Stomach (tissue), 9 donors: Measurements from ENCODE around the gene BCL2. TPM values are rescaled to one million over a fixed set of nuclear protein-coding genes. Genes with fewer than 3 reads are reported as not detected.
A peak's percentile ranks its signal among the peaks of the same experiment; 100 is the strongest.

Source experiments
- DNase-seq, 2 donors: peaks; one replicate each; pipeline versions ENCODE4 v3.0.0 to v3.0.0-alpha.2; 2013 to 2019
- H3K27ac ChIP-seq, 5 donors: fragments of 200-600 bp in 4 of 5; sonication (generic) in 4 of 5; one replicate each; pipeline ENCODE4 v1.5.1; 2013 to 2019; ENCODE audit warnings: mild to moderate bottlenecking in 1 of 5, moderate library complexity in 1 of 5
- H3K27me3 ChIP-seq, 3 donors: fragments of 200-600 bp; sonication (generic); one replicate each; pipeline ENCODE4 v1.5.1; 2017 to 2019; ENCODE audit warnings: mixed run types in 1 of 3
- H3K36me3 ChIP-seq, 4 donors: fragments of 200-600 bp; sonication (generic); 1 replicate in 3 of 4; 2 replicates in 1 of 4; pipeline ENCODE4 v1.5.1; 2016 to 2019
- H3K4me1 ChIP-seq, 4 donors: fragments of 200-600 bp; sonication (generic); one replicate each; pipeline ENCODE4 v1.5.1; 2016 to 2019
- H3K4me3 ChIP-seq, 4 donors: fragments of 200-600 bp; sonication (generic) in 3 of 4; one replicate each; pipeline ENCODE4 v1.5.1; 2016 to 2019; ENCODE audit warnings: mild to moderate bottlenecking in 1 of 4
- H3K9me3 ChIP-seq, 4 donors: fragments of 200-600 bp; sonication (generic); one replicate each; pipeline ENCODE4 v1.5.1; 2016 to 2019
- EP300 ChIP-seq: sonication (generic); formaldehyde crosslinking; IDR thresholded peaks from one replicate; pipeline ENCODE4 v1.6.1; 2017; ENCODE audit warnings: antibody characterized with exemption
- POLR2A ChIP-seq, 4 donors: fragments of 450-650 bp; IDR thresholded peaks; one replicate each; pipeline ENCODE4 v1.6.1; 2016; ENCODE audit warnings: antibody characterized with exemption in 4 of 4, control low read depth in 2 of 4, mild to moderate bottlenecking in 1 of 4, moderate library complexity in 1 of 4
- POLR2AphosphoS5 ChIP-seq, 3 donors: sonication (generic); formaldehyde crosslinking; IDR thresholded peaks; one replicate each; pipeline ENCODE4 v1.6.1; 2016; ENCODE audit warnings: antibody characterized with exemption in 3 of 3
- WGBS, 5 donors: extraction: QIAGEN DNeasy Blood & Tissue Kit in 3 of 5; methylation state at CpG; one replicate each; pipeline versions ENCODE4 v1.1.5 to v1.1.7; 2013 to 2018; 5-methylcytosine and 5-hydroxymethylcytosine counted together
- intact Hi-C: fragments of 100-400 bp; cut with DNase I; formaldehyde crosslinking; loops from one replicate; pipeline ENCODE4 v1.15.1; 2023; ENCODE audit warnings: low total_unique reads
- polyA plus RNA-seq, 3 donors: library from polyadenylated mRNA; stranded (reverse); fragments of 200-250 nt; gene quantifications; one replicate each; pipeline ENCODE4 v1.2.3, GENCODE V29; 2013
- total RNA-seq, 5 donors: library from RNA; depleted of rRNA; stranded (reverse); fragments of >200 nt; gene quantifications; one replicate each; pipeline versions ENCODE4 v1.1.0 to v1.2.3, GENCODE V29; 2014 to 2016
- TF ChIP-seq, protein P1 (sequence below), 7 experiments: fragments of 450-650 bp in 4 of 7; fragments of 200-600 bp in 3 of 7; sonication (generic) in 3 of 7; IDR thresholded peaks; one replicate each; pipeline ENCODE4 v1.5.1; 2016 to 2019; ENCODE audit warnings: antibody characterized with exemption in 7 of 7, control low read depth in 2 of 7, mild to moderate bottlenecking in 1 of 7
- donor health status: healthy with polysubstance abuse.
- donor health status: Bipolar disorder and iron deficiency.
- donor health status: healthy.

Gene BCL2
- total and polyA plus RNA-seq, 8 donors, result 1.5 to 53.9 (median 6.0) TPM

DNA sequence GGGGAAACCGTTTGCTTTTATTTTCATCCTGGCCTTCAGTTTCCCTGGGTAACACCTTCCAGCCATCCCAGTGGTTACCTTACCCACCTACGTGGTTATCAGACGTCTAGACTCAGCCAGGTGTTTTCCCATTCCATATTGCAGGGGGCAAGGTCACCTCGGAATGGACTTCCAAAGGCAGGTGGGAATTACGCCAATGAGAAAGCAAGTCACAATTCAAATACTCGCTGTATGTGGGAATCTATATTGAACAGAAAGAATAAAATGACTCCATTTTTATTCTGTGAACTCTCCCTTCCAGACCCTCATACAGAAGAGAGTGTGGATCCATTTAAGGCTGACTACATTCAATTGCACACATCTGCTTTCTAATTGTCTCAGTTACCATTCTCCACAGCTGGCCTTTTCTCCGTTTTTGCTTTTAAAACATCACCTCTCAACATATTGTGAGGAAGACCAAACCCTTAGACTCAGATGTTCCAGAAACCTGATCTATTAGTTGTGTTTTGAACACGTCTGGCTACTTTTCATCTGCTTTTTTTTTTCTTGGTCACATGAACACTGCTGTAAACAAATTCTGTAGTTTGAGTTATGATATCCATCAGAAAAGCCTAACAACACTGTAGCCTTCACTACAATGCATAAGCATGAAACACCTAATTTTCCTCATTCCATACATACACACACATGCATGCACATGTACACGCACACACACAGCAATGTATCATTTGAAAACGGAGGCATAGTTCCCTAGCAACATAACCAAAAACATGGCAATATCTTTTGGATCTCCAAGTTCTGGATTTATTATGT, 59.8 kb downstream of the BCL2 start:
- intact Hi-C loops, result no loop called here
- Histone ChIP-seq H3K27me3 (no peaks in the 10 kb centered on the region), H3K36me3 (no peaks in the 10 kb centered on the region), H3K4me3 (no peak overlapping the region), H3K27ac (peak overlapping the region in 2 of 5 donors; percentile 5 to 85), H3K9me3 (no peaks in the 10 kb centered on the region), H3K4me1 (peaks cover 0 to 60% (median 15%) of the 10 kb centered on the region in 4 donors)
- WGBS, 5 donors, result 59 to 65% (median 61%) methylated on average over 10 of the region's 10 CpGs
- TF ChIP-seq POLR2A (IDR thresholded peaks at IDR 0.05) (no peak), EP300 (no peak), POLR2AphosphoS5 (IDR thresholded peaks at IDR 0.05) (no peak)
- TF ChIP-seq, protein P1, sequence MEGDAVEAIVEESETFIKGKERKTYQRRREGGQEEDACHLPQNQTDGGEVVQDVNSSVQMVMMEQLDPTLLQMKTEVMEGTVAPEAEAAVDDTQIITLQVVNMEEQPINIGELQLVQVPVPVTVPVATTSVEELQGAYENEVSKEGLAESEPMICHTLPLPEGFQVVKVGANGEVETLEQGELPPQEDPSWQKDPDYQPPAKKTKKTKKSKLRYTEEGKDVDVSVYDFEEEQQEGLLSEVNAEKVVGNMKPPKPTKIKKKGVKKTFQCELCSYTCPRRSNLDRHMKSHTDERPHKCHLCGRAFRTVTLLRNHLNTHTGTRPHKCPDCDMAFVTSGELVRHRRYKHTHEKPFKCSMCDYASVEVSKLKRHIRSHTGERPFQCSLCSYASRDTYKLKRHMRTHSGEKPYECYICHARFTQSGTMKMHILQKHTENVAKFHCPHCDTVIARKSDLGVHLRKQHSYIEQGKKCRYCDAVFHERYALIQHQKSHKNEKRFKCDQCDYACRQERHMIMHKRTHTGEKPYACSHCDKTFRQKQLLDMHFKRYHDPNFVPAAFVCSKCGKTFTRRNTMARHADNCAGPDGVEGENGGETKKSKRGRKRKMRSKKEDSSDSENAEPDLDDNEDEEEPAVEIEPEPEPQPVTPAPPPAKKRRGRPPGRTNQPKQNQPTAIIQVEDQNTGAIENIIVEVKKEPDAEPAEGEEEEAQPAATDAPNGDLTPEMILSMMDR (IDR thresholded peaks at IDR 0.05), result no peak
- DNase-seq, result no peak

DNA sequence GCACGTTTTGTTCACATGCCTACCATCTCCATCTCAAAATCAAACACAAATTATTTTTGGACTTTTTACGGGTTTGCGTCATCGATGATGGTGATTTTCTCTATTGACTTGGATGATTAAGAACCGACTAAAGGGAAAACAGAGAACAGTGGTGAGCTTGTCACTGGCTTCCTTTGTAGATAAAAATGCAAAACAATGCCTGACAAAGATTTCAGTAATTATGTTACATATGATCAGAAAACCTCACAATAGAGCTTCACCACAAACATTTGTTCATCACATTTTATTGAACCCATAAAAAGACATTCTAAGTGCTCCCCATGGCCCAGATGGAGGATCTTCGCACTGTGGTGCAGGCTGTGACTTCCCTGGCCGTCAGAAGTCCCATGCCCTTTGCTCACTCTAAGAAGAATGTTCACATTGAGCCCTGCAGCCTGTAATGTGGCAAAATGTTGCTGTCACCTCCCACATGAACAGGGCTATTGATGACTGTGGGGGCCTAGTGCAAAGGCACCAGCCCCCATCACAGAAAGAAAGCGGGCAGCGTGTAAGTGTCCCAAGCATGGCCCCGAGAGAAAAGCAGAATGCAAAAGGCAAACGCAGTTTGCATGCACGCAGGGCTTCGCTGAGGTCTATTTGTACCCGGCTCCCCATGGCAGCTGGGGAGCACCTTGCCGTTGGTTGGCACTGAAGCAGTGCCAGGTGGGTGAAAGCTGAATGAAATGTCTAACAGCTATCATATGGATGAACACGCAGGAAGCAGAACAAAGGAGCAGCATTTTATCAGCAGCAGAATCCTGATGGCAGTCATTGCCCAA, 60.6 kb downstream of the BCL2 start:
- intact Hi-C loops, result no loop called here
- WGBS, 5 donors, result 83 to 86% (median 84%) methylated on average over 16 of the region's 16 CpGs
- H3K36me3 ChIP-seq, result no peaks in the 10 kb centered on the region
- DNase-seq, result no peak
- H3K27me3 ChIP-seq, result no peaks in the 10 kb centered on the region
- H3K27ac ChIP-seq, result peak overlapping the region in 2 of 5 donors; percentile 5 to 85
- peaks cover 0 to 59% (median 16%) of the 10 kb centered on the region in 4 donors for H3K4me1 ChIP-seq
- no peaks in the 10 kb centered on the region for H3K9me3 ChIP-seq
- TF ChIP-seq, protein P1 (IDR thresholded peaks at IDR 0.05), result no peak
- TF ChIP-seq EP300 (no peak), POLR2AphosphoS5 (IDR thresholded peaks at IDR 0.05) (no peak), POLR2A (IDR thresholded peaks at IDR 0.05) (no peak)
- no peak overlapping the region for H3K4me3 ChIP-seq

DNA sequence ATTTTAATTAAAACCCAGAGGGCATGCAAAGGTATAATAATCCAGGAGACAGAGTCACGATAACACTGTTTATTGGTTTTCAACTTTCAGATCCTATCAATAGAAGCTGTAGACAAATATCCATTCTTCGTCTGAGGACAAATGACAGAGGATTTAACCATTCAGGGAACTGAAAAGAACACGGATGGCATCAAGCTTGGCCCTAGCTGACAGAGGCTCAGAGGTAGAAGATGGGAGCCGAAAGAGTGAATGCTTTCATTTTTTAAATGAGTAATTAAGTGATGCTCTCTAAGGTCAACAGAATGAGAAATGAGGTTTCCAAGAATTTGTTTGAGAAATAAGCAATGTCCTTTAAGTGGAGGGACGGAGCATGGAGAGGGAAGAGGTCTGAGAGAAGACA, 62.1 kb downstream of the BCL2 start:
- H3K36me3 ChIP-seq, result no peaks in the 10 kb centered on the region
- TF ChIP-seq, protein P1 (IDR thresholded peaks at IDR 0.05), result no peak
- no peak for TF ChIP-seq POLR2A (IDR thresholded peaks at IDR 0.05)
- TF ChIP-seq POLR2AphosphoS5 (IDR thresholded peaks at IDR 0.05), result no peak
- TF ChIP-seq EP300, result no peak
- intact Hi-C loops, result no loop called here
- no peaks in the 10 kb centered on the region for H3K9me3 ChIP-seq
- no peak for DNase-seq
- peaks cover 0 to 59% (median 22%) of the 10 kb centered on the region in 4 donors for H3K4me1 ChIP-seq
- H3K27ac ChIP-seq, result peak overlapping the region in 1 of 5 donors; percentile 61
- no peaks in the 10 kb centered on the region for H3K27me3 ChIP-seq
- no peak overlapping the region for H3K4me3 ChIP-seq
- WGBS, 5 donors, result 65 to 77% (median 69%) methylated on average over 5 of the region's 5 CpGs

DNA sequence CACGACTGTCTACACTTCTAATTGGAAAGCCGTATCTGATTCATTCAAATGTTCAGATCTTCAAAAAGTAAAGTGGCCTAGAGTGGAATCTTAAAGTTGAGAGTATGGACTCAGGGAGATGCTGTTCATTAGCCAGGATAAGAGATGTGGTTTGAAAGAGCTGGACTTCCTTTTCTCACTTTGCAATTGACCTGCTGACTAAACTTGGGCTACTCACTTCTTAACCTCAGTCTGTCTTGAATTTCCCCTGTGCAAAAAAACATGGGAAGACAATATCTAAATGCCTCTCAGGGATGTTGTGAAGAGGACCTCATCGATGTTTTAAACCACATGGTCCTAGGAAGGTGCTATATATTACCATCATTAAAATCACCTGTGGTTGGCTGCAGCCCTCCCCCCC, 64.1 kb downstream of the BCL2 start:
- Histone ChIP-seq H3K4me3 (no peak overlapping the region), H3K4me1 (peaks cover 0 to 44% (median 15%) of the 10 kb centered on the region in 4 donors), H3K9me3 (no peaks in the 10 kb centered on the region), H3K36me3 (no peaks in the 10 kb centered on the region), H3K27me3 (no peaks in the 10 kb centered on the region), H3K27ac (no peak overlapping the region)
- no peak for DNase-seq
- intact Hi-C loops, result no loop called here
- 80 to 92% (median 88%) methylated on average over 3 of the region's 3 CpGs for WGBS, 5 donors
- no peak for TF ChIP-seq EP300
